MV-4-11 (cell line): ENCODE measurements around the gene DEAF1.
A peak's percentile ranks its signal among the peaks of the same experiment; 100 is the strongest.
"Not testable (repeated sequence)": the region's sequence is repeated elsewhere in the genome, so short reads cannot be mapped to it uniquely, and the experiment has no call there.

Source experiments
- DNase-seq: peaks from one replicate; lab custom pipeline; 2025; lab: John Stamatoyannopoulos, UW

The DEAF1 gene

GRCh38 chr11:701741-702461 is 6.9 kb upstream of the DEAF1 start:
- DNase-seq = no peak

DNA sequence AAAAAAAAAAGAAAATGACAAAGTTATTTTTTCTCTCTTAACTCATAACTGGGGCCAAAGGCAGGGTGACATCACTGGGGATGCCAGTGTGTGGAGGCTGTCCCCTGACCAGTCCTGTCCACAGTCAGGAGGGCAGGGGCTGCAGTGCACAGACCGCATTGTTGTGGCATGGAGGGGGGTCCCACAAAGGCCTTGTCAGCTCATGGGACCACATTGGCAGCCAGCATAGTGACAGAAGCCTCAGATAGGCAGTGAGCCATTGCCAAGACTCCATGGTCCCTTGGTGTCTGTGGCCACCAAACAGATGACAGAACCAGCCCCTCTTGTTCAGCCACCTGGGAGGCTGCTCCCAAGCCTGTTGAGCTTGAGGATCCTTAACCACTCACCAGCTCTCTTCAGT is 4.7 kb upstream of the DEAF1 start:
- no peak for DNase-seq

DNA sequence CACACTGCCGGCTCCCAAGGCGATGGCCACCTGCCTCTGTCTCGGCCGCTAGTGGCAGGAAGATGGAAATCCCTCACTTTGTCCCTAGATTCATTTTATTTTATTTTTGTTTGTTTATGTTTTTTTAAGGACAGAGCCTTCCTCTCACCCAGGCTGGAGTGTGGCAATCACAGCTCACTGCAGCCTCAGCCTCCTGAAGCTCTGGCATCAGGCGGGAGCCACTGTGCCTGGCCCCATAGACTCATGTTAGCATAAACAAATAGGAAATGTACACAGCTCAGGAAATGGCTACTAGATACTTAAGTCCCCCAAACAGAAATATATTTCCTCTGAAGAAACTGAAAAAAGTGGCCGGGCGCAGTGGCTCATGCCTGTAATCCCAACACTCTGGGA is 4.1 kb upstream of the DEAF1 start:
- DNase-seq = no peak

DNA sequence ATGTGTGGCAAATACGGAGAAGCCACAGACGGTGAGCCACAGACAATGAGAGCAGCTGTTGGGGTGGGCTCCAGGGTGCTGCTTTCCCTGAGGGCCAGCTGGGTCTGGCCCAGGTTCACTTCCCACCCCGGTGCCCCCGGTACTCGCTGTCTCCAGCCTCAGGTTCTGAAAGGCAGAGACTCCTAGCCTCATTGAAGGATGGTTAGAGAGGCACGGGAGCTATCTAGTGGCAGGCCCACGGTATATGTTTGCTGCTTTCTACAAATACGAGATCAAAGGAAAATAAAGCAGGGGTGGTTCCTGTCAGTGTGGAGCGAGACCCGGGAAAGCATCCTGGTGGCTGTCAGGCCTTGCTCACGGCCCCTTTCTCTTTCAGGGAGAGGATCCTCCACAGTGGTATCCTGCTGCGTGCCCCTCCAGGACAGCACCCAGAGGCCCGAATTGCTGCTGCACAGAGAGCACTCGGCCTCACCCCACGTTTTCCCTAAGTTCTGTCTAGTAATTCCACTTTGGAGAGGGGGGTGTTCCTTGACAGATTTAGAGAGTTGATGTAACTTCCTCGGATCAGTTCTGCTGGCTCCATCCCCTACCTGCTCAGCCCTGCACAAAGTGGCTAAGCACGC is 3.6 kb upstream of the DEAF1 start:
- DNase-seq = no peak

DNA sequence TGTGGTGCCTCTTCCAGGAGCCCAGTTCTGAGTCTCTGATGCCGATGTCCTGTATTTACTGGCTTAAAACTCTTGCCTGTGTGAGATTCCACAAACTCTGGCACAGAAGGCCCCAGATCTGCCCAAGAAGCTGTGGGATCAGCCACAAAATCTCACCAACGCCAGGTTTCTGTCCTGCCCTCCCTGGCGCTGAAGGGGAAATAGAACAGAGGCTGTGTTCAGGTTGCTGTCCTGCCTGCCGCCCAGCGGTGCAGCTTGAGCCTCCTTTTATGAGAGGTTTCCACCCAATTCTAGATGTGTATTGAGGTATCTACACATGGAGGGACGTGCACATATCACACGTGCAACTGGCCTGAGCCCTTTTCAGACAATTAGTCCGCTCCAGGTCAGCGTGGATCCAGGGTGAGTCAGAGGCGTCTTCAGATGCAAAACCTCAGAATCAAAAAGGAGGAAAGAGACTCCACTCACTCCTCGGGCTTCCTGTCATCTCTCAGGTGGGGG is 2.8 kb upstream of the DEAF1 start:
- peak; percentile 56 for DNase-seq

GRCh38 chr11:696955-697491 is 2.0 kb upstream of the DEAF1 start:
- DNase-seq = peak; percentile 93

DNA sequence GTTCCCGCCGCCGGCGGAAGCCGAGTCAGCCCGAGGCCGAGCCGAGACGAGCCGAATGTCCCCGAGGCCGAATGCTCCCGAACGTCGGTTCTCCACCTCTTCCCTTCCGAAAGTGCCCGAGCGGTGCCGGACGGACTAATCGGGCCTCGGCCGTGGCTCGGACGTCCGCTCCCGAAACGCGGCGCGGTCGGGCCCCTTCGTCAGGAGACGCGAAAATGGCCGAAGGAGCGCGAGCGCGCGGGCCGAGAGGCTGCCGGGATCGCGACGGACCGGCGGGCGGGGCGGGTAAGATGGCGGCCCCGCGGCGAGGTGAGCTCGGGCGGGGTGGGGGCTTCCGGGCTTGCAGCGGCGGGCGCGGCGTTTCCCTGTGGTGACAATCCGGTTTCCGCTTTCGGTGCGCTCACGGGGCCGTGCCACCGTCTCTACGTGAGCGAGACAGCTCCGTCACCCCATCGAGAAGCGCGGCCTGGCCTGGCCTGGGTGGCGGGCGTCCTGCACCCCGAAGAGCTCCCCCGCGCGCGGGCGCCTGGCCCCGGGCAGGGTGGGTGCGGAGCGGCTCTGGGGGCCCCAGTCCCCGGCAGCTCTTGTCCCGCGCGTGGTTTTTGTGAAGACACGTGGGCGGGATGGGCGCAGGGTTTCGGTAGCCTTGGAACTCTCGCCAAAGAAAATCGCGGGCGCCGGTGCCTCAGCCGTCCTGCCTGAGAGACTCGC is 671 bp upstream of the DEAF1 start, which contains the start of gene TMEM80:
Gene TMEM80 (plus strand): TSS at position 279 of the 711 bp plus-strand sequence. CDS start 12 bp downstream, at position 291.
- peak; percentile 93 for DNase-seq

- DNase-seq = no peak
These were observed 191 bp upstream of the DEAF1 start for GRCh38 chr11:695288-695537.

DNA sequence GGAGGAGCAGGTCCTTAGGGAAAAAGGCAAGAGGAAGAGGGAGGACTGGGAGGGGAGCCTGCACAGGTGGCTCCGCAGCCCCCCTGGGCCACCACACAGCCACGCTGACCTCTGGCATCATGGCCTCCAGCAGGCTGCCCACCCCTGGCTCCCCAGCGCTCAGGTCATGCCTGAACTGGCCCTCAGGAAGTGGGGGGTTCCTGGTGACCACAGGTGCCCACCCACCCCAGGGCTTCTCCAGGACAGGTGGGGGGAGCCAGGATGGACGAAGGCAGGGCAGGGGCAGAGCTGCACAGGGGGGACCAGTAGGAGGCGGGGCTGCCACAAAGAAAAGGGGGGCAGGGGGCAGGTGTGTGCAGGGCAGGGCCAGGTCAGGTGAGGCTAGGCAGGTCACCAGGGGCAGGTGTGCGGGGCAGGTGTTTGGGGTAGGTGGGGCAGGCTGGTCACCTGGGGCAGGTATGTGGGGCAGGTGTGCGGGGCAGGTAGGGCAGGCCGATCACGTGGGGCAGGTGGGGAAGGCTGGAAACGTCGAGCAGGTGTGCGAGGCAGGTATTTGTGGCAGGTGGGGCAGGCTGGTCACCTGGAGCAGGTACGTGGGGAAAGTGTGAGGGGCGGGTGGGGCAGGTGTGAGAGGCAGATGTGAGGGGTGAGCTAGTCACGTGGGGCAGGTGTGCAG is 997 bp downstream of the DEAF1 start:
- no peak for DNase-seq

DNA sequence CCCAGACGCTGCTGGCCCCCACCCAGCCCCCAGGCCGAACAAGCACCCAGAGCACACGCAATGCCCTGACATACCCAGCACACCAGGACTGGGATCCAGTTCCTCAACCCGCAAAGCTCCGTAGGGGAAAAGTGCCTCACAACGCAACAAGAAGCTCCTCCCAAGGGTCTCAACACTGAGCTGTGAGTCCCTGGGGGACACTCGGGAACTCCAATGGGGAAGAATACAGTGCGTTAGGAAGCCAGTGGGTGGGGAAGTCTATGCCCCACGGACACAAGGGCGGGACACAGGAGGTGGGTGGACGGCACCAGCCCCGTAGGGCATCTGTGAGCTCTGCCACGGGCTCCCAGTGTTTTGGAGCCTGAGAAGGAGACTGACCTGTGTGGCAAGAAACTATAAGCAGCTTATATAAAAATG is 1.6 kb downstream of the DEAF1 start:
- peak; percentile 21 for DNase-seq

DNA sequence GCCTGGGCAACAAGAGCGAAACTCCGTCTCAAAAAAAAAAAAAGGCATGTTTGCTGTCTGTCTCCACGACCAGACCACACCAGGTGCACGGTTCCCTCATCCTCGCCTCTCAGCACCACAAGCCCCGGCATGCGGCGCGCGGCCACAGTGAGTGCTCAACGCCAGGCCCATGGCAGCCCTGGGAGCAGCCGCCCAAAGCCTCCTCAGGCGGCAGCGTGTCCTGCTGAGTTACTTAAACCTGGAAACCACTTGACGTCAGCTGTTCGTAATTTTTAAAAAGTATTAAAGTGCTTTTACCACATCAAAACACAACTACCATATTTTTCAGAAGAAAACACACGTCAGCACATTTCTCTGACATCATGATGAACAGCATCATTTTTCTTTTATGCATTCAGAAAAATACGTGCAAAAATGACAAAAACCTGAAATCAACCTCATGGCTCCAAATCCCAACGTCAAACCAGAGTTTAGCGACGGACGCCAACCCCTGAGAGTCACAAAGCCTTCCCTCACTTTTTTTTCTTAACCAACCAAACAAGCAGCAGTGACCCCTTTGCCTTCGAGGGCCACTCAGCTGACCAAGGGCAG is 2.1 kb downstream of the DEAF1 start:
- peak; percentile 62 for DNase-seq

DNA sequence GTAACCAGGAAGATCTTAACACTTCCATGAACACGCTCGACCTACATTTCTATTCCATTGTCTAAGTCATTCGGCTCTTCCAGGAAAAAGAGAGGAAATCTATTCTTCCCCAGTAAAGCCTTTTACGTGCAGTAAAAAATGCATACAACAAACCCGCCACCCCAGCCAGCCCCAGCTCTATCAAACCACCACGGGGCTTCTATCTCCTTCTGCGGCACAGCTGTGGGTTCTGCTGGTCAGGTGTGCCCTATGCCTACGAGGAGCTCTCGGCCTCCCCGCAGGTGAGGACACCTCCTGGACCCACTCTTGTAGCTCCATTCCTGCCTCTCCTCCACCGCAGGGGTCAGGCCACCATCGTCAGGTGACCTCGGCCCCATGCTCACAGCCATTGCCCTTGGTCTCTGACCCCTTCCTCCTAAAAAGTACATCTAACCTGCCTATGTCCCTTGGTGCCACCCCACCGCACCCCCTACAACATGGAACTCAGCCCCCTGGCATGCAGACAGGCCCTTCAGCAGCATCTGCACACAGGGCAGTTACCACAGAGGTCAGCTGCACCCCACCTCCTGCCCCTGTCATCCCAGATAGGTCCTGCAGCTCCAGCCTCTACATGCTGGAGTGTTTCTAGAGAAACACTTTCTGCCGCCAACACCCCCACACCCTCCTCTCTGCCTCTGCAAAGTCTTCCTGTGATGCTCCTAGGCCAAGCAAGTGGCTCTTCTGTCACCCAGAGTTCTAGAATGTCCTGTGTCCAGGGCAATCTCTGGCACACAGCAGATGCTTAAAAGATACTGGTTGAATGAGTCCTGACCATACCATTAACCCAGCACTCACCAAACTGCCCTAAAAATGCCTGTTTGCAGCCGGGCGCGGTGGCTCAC is 3.1 kb downstream of the DEAF1 start:
- DNase-seq = no peak

DNA sequence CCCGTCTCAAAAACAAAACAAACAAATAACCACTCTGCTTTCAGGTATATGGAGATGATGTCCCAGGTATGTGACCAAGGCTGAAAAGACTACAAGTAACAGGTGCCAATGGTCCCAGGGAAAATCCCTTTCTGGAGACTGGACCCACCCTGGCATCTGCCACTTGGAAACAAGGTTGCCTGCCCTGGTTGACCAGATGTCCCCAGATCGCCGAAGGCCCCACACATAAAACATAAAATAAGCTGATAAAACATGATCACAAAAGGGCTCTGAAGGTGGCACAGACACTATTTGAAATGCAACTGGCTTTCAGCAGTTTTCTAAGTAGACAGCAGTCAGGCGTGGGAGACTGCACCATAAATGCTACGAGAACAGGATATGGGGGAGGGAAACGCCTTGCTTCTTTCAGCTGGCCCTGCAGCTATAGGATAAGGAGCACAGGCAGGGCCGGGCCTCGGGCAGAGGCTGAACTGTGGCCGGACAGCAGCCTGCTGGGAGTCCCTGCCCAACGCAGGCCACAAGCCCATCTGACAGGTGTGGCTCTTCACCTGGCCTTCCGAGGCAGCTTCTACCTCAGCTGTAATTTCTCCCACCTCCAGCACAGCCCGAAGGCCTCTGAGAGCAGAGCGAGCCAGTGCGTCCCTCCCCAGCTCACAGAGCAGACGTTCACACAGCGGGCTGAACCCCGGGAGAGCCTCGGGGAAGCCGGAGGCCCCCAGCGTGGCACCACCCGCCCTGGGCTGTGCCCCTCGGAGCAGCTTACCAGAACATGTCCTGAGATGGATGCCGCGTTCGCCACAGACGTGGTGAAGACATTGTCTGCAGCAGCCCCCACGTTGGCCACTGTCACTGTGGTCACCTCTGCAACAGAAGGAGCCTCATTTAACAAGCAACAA is 4.0 kb downstream of the DEAF1 start:
- DNase-seq = no peak

GRCh38 chr11:690244-690643 is 4.8 kb downstream of the DEAF1 start:
- DNase-seq = not testable (repeated sequence)

DNA sequence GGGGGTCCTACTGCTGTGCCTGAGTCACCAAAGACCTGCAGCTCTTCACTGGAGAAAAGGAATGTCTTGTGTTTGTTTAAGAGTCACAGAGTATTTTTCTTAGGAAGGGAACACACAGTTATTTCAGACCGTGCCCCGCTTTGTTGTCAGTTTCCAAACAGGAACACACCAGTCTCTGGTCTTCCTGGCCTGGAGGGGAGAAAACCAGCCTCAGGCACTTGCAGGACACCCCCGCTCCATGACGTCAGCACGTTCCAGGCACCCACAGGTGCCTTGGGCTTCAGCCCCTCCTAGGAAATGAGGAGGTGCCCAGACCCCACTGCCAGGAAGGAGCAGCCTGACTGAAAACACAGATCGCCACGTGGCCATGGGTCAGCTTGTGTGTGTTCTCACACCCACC is 5.4 kb downstream of the DEAF1 start:
- DNase-seq = no peak

GRCh38 chr11:688681-689080 is 6.3 kb downstream of the DEAF1 start:
- peak; percentile 52 for DNase-seq

GRCh38 chr11:687751-688150 is 7.3 kb downstream of the DEAF1 start:
- DNase-seq = no peak

DNA sequence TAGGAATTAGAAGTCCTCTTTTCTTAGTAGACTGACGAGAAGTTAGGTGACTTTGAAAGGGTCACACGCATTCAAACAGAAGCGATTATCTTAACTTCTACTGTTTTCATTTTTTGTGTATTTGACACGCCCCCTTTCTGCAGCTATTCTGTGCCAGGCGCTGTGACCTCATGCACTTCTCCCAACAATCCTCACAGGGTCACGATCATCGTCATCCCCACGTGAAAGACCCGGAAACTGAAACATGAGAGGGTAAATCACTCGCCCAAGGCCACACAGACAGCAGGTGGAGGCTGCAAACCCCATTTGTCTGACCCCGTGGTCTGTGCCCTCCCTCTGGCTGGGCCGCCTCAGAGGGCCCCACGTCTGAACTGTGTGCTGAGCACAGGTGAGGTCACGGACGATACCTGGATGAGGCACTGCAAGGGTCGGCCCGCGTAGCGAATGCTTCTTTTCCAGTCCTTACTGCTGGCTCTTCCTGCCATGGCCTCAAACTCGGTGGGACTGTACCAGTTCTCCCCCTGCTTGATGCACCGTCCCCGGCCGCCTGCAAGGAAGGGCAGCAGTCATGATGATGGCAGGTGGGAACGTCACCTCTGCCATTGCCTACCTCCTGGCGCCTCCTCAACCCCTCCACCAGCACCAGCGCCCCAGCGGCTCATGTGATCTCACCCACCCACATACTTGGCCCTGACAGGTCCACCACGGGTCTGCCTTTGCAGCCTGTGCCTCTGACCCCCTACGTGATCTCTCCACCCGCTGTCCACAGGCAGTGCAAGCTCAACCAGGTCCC is 8.4 kb downstream of the DEAF1 start:
- no peak for DNase-seq

DNA sequence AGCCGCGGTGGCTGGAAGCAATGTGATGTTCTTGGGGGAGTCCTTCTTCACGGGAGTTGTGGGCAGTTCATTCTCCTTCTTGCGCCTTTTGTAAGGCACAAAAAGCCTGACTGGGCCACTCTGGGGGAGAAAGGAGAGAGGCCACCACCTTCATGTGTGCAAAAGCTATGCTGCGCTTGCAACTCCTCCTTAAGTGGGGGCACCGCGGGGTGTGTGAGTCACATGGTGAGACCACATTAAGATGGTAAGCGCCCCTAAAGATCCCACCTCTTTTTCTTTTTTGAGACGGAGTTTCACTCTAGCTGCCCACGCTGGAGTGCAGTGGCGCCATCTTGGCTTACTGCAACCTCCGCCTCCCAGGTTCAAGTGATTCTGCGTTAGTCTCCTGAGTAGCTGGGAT is 14.1 kb downstream of the DEAF1 start:
- DNase-seq = peak; percentile 14
